Measurements from ENCODE around the gene AHI1. TPM values are rescaled to one million over a fixed set of nuclear protein-coding genes. Genes with fewer than 3 reads are reported as not detected.

Gene AHI1
- polyA plus RNA-seq, 1 of the 3 experiments (the other 2 are of a cell fraction): 7.3 TPM

- no peak overlapping the region for H2AFZ ChIP-seq (ENCODE audit: low read depth)
- no peaks in the 10 kb centered on the region for H3K27me3 ChIP-seq (ENCODE audit: insufficient read depth)
- H3K27ac ChIP-seq (ENCODE audit: low read depth in 2 of 2, low read length in 1 of 2): no peak overlapping the region
- no peaks in the 10 kb centered on the region for H3K79me2 ChIP-seq (ENCODE audit: insufficient read depth)
- ChIA-PET POLR2A (no interaction called here), CTCF (no interaction called here)
- peaks cover 7% of the 10 kb centered on the region for H3F3A ChIP-seq (replicated peaks; ENCODE audit: insufficient read depth)
- H3K9ac ChIP-seq: no peak overlapping the region
- no peaks in the 10 kb centered on the region for H3K9me2 ChIP-seq
- H3K4me3 ChIP-seq (ENCODE audit: low read depth in 2 of 2, low read length in 1 of 2): no peak overlapping the region
- H3K36me3 ChIP-seq (replicated peaks in 1 of 2; ENCODE audit: control insufficient read depth in 1 of 2, insufficient read depth in 2 of 2, low read length in 1 of 2): peaks cover 0 to 19% of the 10 kb centered on the region in 2 experiments
- DNase-seq: no peak
- H3K4me2 ChIP-seq: no peak overlapping the region
- TF ChIP-seq IRF3 (IDR thresholded peaks at IDR 0.05; ENCODE audit: low read depth, low read length) (no peak), USF1 (IDR thresholded peaks at IDR 0.05; ENCODE audit: borderline replicate concordance, low read depth) (no peak), GABPA (IDR thresholded peaks at IDR 0.05; ENCODE audit: low read depth) (no peak), ELF1 (IDR thresholded peaks at IDR 0.05) (no peak), TEAD4 (IDR thresholded peaks at IDR 0.05; ENCODE audit: borderline replicate concordance, insufficient read depth) (no peak), GATA2 (CRISPR knock-in tag; IDR thresholded peaks at IDR 0.05) (no peak), YY1 (IDR thresholded peaks at IDR 0.05; ENCODE audit: low read depth) (no peak), CHD2 (IDR thresholded peaks at IDR 0.05; ENCODE audit: low read length, partially characterized antibody) (no peak), EP300 (IDR thresholded peaks at IDR 0.05; ENCODE audit: borderline replicate concordance in 1 of 2, low read depth in 1 of 2, low read length in 1 of 2) (no peak), USF2 (IDR thresholded peaks at IDR 0.05; ENCODE audit: borderline replicate concordance, low read depth, low read length) (no peak), RXRA (IDR thresholded peaks at IDR 0.05; ENCODE audit: borderline replicate concordance, low read depth) (no peak), CTCF (IDR thresholded peaks at IDR 0.05) (no peak), RFX5 (IDR thresholded peaks at IDR 0.05; ENCODE audit: low read length) (no peak), ZBTB33 (IDR thresholded peaks at IDR 0.05; ENCODE audit: borderline replicate concordance, low read depth) (no peak), REST (IDR thresholded peaks at IDR 0.05; ENCODE audit: low read depth, low read length) (no peak)
- no peaks in the 10 kb centered on the region for H4K20me1 ChIP-seq (ENCODE audit: insufficient read depth)
- peaks cover 4% of the 10 kb centered on the region in 2 experiments; a peak in 3 of 4 replicates for H3K4me1 ChIP-seq (ENCODE audit: control insufficient read depth in 1 of 2, insufficient read depth in 2 of 2, low read depth in 1 of 2, low read length in 1 of 2)
- H3K9me3 ChIP-seq: no peaks in the 10 kb centered on the region
Observed at GRCh38 chr6:135282395-135282794, 215.1 kb downstream of the AHI1 start.
